Kidney capillary endothelial cell (primary cell): Measurements from ENCODE around the gene C16orf95.
"Not testable (repeated sequence)": the region's sequence is repeated elsewhere in the genome, so short reads cannot be mapped to it uniquely, and the experiment has no call there.

ENCODE experiments used
- DNase-seq: peaks from one replicate; pipeline ENCODE4 v3.0.0-alpha.2; 2018; ENCODE audit warnings: low spot score

C16orf95 gene

GRCh38 chr16:87316923-87317749 is at the start of gene C16orf95:
TSS of gene C16orf95 (minus strand) at chr16:87317392. CDS start at chr16:87317242, 150 bp downstream.
- DNase-seq = peak; percentile 90

GRCh38 chr16:87366930-87367329 is 49.7 kb upstream of the C16orf95 start:
- DNase-seq = no peak

- DNase-seq = no peak
Measured at GRCh38 chr16:87366288-87366687, 49.1 kb upstream of the C16orf95 start.

GRCh38 chr16:87365021-87365713 is 48.0 kb upstream of the C16orf95 start:
- DNase-seq = no peak

GRCh38 chr16:87363771-87364455 is 46.7 kb upstream of the C16orf95 start:
- no peak for DNase-seq

GRCh38 chr16:87362828-87363559 is 45.8 kb upstream of the C16orf95 start:
- DNase-seq = not testable (repeated sequence)

GRCh38 chr16:87361916-87362619 is 44.9 kb upstream of the C16orf95 start:
- DNase-seq = no peak

GRCh38 chr16:87360862-87361610 is 43.8 kb upstream of the C16orf95 start:
- no peak for DNase-seq

- DNase-seq = no peak
Measured at GRCh38 chr16:87359121-87359520, 41.9 kb upstream of the C16orf95 start.

- DNase-seq = no peak
Measured at GRCh38 chr16:87358696-87359095, 41.5 kb upstream of the C16orf95 start.

GRCh38 chr16:87358250-87358649 is 41.1 kb upstream of the C16orf95 start:
- no peak for DNase-seq

- DNase-seq = no peak
Measured at GRCh38 chr16:87356491-87356853, 39.3 kb upstream of the C16orf95 start.

GRCh38 chr16:87353613-87354012 is 36.4 kb upstream of the C16orf95 start:
- no peak for DNase-seq

- DNase-seq = no peak
Measured at GRCh38 chr16:87352818-87353217, 35.6 kb upstream of the C16orf95 start.

GRCh38 chr16:87351320-87351698 is 34.1 kb upstream of the C16orf95 start:
- no peak for DNase-seq

GRCh38 chr16:87350681-87351319 is 33.6 kb upstream of the C16orf95 start:
- DNase-seq = no peak

GRCh38 chr16:87350031-87350430 is 32.8 kb upstream of the C16orf95 start:
- no peak for DNase-seq

GRCh38 chr16:87348616-87349157 is 31.5 kb upstream of the C16orf95 start:
- no peak for DNase-seq

- no peak for DNase-seq
Measured at GRCh38 chr16:87347932-87348615, 30.9 kb upstream of the C16orf95 start.
